Measurements from ENCODE around the gene INHBE. TPM values are rescaled to one million over a fixed set of nuclear protein-coding genes. Genes with fewer than 3 reads are reported as not detected.

Gene INHBE, protein sequence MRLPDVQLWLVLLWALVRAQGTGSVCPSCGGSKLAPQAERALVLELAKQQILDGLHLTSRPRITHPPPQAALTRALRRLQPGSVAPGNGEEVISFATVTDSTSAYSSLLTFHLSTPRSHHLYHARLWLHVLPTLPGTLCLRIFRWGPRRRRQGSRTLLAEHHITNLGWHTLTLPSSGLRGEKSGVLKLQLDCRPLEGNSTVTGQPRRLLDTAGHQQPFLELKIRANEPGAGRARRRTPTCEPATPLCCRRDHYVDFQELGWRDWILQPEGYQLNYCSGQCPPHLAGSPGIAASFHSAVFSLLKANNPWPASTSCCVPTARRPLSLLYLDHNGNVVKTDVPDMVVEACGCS
- not detected for total RNA-seq

DNA sequence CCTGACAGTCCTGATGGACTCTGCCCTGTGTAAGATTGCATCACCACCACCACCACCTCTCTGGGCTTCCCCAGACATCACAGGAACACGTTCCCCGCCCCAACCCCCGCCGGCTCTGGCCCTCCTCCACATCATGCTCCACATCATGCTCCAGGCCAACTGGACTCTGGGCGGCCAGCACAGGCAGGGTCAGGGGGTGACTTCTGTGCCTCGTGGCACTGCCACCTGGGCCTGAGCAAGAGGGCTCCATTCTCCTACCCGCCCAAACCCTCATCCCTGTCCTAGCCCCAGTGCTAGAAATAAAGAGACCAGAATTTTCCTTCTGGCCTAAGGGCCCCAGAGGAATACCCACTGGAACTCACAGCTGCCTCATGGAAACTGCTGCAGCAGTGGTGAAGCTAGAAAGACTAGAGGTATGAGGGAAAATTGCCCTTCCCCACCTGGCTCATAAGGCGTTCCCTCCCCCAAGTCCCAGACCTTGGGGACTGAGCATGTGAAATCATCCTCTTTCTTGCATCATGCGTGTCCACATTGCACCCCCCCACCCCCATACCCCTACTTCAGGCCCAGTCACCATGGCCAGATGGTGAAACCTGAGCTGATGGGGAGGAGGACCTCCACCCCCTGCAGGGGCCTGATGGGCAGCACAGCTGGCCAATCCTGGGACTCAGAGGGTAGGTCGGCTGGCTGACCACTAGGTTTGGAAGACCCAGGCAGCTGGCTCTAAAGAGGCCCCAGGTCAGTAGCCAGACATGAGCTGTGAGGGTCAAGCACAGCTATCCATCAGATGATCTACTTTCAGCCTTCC lies at the start of gene INHBE:
Gene INHBE, plus strand, starts transcription at position 742 of the 808 bp plus-strand sequence. CDS start 230 bp downstream, outside the sequence.

DNA sequence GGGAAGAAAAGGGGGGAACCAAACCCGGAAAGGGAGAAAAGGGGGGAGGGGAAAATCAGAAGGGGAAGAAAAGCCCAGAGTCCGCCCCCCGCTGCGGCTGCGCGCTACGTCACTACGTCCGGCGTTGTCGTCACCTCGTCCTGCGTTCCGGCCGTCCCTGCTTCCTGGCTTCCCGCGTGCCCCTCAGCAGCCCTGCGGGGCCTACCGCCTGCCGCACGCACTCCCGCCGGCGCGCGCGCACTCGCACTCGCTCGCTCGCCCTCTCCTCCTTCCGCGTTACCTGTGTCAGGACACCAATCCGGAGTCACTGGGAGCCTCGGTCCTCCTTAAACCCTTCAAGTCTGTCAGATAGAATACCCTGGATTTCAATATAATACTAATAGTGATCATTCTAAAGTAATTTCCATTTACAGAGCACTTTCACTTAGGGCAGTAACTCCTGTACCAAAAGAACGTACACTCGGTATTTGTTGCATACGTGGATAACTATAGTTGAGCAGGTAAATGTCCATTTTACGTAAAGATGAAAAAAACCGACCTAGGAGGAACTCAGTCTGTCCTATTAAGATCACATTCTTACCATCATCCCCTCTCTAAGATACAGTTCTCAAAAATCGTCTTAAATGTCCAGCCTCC lies 24.1 kb upstream of the INHBE start, which contains the start of gene R3HDM2:
Gene R3HDM2, minus strand, starts transcription at position 113 of the 636 bp plus-strand sequence. CDS start 120,615 bp downstream, outside the sequence.

DNA sequence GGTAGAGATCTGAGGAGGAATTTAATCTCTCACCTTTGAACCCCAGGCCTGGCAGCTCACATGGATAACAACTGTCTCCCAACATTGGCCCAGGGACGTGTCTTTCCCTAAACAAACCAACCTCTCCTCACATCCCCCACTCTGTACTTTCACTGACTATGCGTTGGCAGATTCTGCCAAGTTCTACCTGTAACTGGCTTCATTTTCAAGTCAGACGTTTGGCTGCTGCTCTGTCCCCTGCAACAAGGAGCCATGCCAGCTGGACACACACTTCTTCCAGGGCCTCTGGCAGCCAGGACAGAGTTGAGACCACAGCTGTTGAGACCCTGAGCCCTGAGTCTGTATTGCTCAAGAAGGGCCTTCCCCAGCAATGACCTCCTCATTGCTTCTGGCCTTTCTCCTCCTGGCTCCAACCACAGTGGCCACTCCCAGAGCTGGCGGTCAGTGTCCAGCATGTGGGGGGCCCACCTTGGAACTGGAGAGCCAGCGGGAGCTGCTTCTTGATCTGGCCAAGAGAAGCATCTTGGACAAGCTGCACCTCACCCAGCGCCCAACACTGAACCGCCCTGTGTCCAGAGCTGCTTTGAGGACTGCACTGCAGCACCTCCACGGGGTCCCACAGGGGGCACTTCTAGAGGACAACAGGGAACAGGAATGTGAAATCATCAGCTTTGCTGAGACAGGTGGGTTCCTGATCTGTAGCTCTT lies 20.4 kb upstream of the INHBE start, which contains the start of gene INHBC:
Gene INHBC, plus strand, starts transcription at position 268 of the 707 bp plus-strand sequence. Its CDS starts 103 bp downstream, at position 371.

DNA sequence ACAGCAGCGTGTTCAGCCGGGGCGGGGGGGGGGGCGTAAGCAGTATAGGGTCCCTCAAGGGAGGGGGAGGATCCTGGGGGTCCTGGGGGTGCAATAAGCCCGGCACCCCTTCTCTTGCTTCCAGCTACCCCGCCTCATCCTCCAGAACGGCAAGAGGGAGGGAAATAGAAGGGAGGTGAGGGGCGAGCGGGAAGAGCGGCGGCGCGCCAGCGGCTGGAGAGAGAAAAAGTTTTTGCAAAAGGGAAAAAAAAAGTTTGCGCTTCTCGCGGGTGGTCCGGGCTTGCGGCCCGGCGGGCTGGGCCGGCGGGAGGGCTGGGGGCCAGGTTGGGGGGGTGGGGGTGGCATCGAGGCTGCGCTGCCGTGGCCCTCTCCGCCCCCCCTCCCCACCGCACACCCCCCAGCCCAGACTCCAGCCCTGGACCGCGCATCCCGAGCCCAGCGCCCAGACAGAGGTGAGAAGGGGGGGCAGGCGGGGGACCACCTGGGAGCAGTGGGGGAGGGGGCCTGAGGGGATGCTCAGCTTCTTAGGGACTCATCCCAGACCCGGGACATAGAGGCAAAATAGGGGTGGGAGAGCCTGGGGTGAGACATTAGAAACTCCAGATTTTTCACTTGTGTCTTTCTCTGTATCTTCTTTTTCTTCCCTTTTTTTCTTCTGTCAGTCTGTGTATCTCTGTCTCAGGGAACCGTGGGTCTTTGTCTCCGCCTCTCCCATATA lies 4.8 kb downstream of the INHBE start, which contains the start of gene GLI1:
Gene GLI1, plus strand, starts transcription at position 36 of the 718 bp plus-strand sequence. CDS start 3,907 bp downstream, outside the sequence.

DNA sequence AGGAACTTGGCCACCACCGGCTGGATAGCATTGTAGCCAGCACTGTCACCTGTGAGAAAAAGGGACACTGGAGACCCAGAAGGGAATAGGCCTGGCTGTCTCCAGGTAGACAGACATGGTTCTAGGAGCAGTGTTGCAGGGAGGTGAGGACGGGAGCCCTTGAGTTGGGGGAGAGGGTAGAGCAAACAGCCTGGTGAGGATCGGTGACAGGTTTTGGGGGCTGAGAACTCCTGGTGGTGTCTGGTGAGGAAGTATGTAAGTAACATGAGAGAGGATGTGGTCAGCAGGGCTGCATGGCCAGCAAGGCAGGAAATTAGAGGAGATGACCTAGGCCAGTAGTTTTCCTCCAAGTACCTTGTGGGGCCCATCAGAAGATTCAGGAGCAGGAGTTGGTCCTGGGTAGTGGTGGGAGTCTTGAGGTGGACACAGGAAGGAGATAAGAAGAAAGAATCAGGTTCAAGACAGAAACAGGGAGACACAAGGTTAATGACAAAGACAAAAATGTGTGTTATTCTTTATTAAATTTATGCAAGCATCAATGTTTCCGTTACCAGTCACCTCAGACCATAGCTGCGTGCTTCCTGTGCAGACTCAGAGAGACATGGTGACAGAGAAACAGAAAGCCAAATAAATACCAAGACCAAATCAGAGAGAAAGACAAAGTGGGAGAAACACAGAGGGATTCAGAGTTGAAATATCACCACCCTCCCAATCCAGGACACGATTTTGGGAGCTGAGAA lies 24.4 kb downstream of the INHBE start, which contains the start of gene ARHGAP9:
Gene ARHGAP9, minus strand, starts transcription at position 491 of the 740 bp plus-strand sequence. Its CDS starts 460 bp downstream, at position 31.

DNA sequence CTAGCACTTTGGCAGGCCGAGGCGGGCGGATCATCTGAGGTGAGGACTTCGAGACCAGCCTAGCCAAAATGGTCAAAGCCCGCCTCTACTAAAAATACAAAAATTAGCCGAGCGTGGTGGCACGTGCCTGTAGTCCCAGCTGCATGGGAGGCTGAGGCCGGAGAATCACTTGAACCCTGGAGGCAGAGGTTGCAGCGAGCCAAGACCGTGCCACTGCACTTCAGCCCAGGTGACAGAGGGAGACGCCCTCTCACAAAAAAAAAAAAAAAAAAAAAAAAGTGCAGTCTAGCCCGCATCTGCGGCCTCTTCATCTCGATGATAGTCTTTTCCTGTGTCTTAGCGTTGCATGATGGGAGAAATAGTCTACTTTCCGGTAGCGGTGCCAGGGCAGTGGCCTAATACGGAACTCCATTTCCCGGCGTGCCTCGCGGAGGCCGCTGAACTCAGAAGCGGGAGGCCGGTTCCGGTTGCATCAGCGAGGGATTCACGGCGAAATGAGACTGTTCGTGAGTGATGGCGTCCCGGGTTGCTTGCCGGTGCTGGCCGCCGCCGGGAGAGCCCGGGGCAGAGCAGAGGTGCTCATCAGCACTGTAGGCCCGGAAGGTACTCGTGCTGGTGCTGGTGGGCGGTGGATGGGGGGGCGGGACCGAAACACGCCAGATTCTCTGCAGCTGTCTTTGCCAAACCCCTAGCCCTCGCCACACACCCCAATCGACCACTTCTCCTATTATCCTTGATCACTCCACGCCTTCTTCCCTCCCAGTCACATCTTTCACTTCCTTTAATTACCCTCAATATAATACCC lies 32.7 kb downstream of the INHBE start, which contains the start of gene MARS1:
Gene MARS1, plus strand, starts transcription at position 472 of the 805 bp plus-strand sequence. Its CDS starts 23 bp downstream, at position 495.

Other genes with a start within 250 kb of the INHBE start
- gene NXPH4, start 238.5 kb upstream of the INHBE start, total RNA-seq = under 1 TPM; 0.29 to 0.43 TPM
- 100 to 1,000 TPM; 171 to 176 TPM for gene SHMT2, start 225.6 kb upstream of the INHBE start, total RNA-seq
- gene STAC3, start 204.1 kb upstream of the INHBE start, total RNA-seq = 1 to 10 TPM; 3.5 to 4.7 TPM
- 10 to 100 TPM; 67.8 to 72.0 TPM for gene R3HDM2, start 24.3 kb upstream of the INHBE start, total RNA-seq
- gene INHBC, start 20.5 kb upstream of the INHBE start, total RNA-seq = not detected
- gene GLI1, start 4.5 kb downstream of the INHBE start, total RNA-seq = 1 to 10 TPM in 1 of 2 experiments, under 1 TPM in 1; 0.88 to 1.5 TPM
- 100 to 1,000 TPM; 211 to 247 TPM for gene ARHGAP9, start 24.6 kb downstream of the INHBE start, total RNA-seq
- 100 to 1,000 TPM; 192 to 213 TPM for gene MARS1, start 32.8 kb downstream of the INHBE start, total RNA-seq
- gene DDIT3, start 65.2 kb downstream of the INHBE start, total RNA-seq = 10 to 100 TPM; 18.4 to 19.2 TPM
- gene MBD6, start 67.5 kb downstream of the INHBE start, total RNA-seq = 10 to 100 TPM; 78.2 to 82.2 TPM
- gene DCTN2, start 91.9 kb downstream of the INHBE start, total RNA-seq = 10 to 100 TPM; 78.3 to 80.0 TPM
- under 1 TPM; 0.58 to 0.71 TPM for gene KIF5A, start 94.7 kb downstream of the INHBE start, total RNA-seq
- gene PIP4K2C, start 135.9 kb downstream of the INHBE start, total RNA-seq = 10 to 100 TPM; 16.8 to 18.3 TPM
- 10 to 100 TPM; 22.1 to 24.5 TPM for gene DTX3, start 149.5 kb downstream of the INHBE start, total RNA-seq
- 1 to 10 TPM in 1 of 2 experiments, under 1 TPM in 1; 0.76 to 1.1 TPM for gene ARHGEF25, start 156.1 kb downstream of the INHBE start, total RNA-seq
- under 1 TPM; 0.33 to 0.63 TPM for gene B4GALNT1, start 177.9 kb downstream of the INHBE start, total RNA-seq
- gene OS9, start 238.8 kb downstream of the INHBE start, total RNA-seq = 100 to 1,000 TPM; 133 to 136 TPM

All from activated naive CD4-positive, alpha-beta T cell treated with anti-CD3 and anti-CD28 coated beads, Interleukin-2, amount 10 ng/mL, durations not matched to agents 5 hours and 36 hours (primary cell).